GM12873 (cell line): ENCODE data around the gene DHX16.

ENCODE experiments used
- TF ChIP-seq, protein P1 (sequence below): IDR thresholded peaks from 2 replicates; pipeline ENCODE4 v1.5.1; 2012; ENCODE audit warnings: low read depth, mild to moderate bottlenecking, moderate library complexity, low read length, control low read depth; ENCODE audit not compliant: insufficient read depth; ENCODE audit errors: missing control alignments

DHX16 gene

DNA sequence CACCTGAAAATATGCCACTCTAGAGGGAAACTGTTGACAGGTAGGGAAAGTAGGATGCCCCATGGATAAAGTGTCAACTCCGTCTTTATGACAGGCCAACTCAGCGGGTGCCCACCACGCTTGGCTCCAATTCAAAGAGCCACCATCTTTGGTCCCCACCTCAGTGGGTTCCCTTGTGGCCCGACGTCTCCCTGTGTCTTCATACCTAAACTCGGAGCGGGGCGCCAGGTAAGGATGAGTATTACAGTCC lies 44.0 kb upstream of the DHX16 start:
- TF ChIP-seq, protein P1, sequence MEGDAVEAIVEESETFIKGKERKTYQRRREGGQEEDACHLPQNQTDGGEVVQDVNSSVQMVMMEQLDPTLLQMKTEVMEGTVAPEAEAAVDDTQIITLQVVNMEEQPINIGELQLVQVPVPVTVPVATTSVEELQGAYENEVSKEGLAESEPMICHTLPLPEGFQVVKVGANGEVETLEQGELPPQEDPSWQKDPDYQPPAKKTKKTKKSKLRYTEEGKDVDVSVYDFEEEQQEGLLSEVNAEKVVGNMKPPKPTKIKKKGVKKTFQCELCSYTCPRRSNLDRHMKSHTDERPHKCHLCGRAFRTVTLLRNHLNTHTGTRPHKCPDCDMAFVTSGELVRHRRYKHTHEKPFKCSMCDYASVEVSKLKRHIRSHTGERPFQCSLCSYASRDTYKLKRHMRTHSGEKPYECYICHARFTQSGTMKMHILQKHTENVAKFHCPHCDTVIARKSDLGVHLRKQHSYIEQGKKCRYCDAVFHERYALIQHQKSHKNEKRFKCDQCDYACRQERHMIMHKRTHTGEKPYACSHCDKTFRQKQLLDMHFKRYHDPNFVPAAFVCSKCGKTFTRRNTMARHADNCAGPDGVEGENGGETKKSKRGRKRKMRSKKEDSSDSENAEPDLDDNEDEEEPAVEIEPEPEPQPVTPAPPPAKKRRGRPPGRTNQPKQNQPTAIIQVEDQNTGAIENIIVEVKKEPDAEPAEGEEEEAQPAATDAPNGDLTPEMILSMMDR: no peak

DNA sequence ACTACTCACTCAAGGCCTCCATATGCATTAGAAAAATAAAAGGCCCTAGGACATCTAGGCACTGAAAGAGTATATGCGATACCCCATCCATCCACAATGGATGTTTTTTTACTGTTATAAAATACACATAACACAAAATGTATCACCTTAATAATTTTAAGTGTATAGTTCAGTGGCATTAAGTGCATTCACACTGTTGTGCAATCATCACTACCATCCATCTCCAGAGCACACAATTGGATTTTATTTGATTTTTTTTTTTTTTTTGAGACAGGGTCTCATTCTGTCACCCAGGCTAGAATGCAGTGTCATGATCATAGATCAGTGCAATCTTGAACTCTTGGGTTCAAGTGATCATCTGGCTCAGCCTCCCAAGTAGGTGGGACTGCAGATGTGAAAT lies 41.5 kb upstream of the DHX16 start:
- TF ChIP-seq, protein P1: no peak

GRCh38 chr6:30712441-30712945 lies 39.7 kb upstream of the DHX16 start:
- TF ChIP-seq, protein P1: no peak

- TF ChIP-seq, protein P1: no peak
Measured at GRCh38 chr6:30711758-30712380, 39.1 kb upstream of the DHX16 start.

- TF ChIP-seq, protein P1: no peak
Measured at GRCh38 chr6:30709101-30709868, 36.5 kb upstream of the DHX16 start.

DNA sequence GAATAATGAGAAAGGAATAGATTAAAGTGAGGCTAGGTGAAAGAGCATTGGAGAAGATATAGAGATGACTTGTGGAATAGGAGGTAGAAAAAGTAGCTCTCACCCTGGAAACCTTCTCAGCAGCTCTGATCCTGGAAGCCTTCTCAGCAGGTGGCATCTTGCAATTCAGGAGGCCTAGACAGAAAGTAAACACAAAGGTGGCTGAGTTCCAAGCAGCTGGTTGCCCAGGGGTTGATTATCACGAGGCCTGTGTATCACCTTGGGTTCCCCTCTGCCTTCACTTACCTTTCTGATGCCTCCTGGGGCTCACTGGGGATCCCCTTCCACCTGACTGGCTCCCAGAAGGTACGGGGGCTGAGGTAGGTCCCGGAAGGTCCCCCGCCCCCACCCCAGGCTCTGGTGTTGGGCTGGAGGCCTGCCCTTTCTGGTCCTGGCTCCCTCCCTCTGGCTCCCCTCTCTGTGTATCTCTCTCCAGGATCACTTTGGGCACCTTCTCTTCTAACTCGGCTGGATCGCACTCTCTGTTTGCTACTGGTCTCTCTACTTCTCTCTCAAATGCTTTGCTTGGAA lies 34.6 kb upstream of the DHX16 start:
- TF ChIP-seq, protein P1: no peak

DNA sequence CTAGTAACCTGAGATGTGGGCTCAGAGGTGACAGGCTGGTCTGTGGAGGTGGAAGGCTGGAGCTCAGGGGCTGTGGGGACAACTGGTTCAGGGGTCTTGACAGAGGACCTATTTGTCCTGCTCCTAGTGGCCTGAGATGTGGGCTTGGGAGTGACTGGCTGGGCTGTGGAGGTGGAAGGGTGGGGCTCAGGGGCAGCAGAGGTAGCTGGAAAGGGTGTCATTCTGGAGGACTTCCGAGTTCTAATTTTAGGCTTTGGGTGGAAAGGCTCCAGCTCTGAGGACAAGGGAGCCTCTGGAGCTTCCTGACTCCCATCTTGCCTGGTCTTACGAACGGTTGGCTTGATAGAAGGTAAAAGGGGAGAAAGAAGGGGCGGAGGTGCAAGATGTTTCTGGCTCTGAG lies 32.8 kb upstream of the DHX16 start:
- TF ChIP-seq, protein P1: no peak
